GM12873 (cell line): ENCODE measurements around the gene KIF23.

ENCODE experiments used
- TF ChIP-seq, protein P1 (sequence below): IDR thresholded peaks from 2 replicates; pipeline ENCODE4 v1.5.1; 2012; ENCODE audit warnings: low read depth, mild to moderate bottlenecking, moderate library complexity, low read length, control low read depth; ENCODE audit not compliant: insufficient read depth; ENCODE audit errors: missing control alignments

The KIF23 gene

GRCh38 chr15:69413822-69414700 lies at the start of gene KIF23:
Gene KIF23 (plus strand): TSS chr15:69414349. CDS start chr15:69414466, 117 bp downstream.
- TF ChIP-seq, protein P1, sequence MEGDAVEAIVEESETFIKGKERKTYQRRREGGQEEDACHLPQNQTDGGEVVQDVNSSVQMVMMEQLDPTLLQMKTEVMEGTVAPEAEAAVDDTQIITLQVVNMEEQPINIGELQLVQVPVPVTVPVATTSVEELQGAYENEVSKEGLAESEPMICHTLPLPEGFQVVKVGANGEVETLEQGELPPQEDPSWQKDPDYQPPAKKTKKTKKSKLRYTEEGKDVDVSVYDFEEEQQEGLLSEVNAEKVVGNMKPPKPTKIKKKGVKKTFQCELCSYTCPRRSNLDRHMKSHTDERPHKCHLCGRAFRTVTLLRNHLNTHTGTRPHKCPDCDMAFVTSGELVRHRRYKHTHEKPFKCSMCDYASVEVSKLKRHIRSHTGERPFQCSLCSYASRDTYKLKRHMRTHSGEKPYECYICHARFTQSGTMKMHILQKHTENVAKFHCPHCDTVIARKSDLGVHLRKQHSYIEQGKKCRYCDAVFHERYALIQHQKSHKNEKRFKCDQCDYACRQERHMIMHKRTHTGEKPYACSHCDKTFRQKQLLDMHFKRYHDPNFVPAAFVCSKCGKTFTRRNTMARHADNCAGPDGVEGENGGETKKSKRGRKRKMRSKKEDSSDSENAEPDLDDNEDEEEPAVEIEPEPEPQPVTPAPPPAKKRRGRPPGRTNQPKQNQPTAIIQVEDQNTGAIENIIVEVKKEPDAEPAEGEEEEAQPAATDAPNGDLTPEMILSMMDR = no peak

DNA sequence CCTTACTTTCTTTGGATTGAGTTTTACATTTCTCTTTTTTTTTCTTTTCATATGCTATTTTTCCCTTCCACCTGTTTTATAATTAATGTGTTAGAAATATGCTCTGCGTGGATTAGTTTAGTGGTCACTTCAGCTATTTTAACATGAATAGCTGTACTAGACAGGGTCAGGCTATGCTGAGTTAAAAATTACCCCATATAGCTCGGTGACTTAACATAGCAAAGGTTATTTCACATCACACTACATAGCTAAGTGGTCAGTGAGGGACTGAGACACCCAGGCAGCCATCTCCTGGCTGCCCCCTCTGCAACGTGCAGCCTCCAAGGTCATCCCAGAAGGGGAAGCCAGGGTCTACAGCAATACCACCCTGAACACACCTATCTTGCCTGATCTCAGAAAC lies 46.9 kb upstream of the KIF23 start:
- TF ChIP-seq, protein P1 = no peak

- TF ChIP-seq, protein P1 = no peak
Observed at GRCh38 chr15:69369631-69370030, 44.5 kb upstream of the KIF23 start.

GRCh38 chr15:69373406-69373805 lies 40.7 kb upstream of the KIF23 start:
- TF ChIP-seq, protein P1 = no peak

GRCh38 chr15:69375151-69375790 lies 38.9 kb upstream of the KIF23 start:
- TF ChIP-seq, protein P1 = no peak

- TF ChIP-seq, protein P1 = no peak
Observed at GRCh38 chr15:69377216-69377970, 36.8 kb upstream of the KIF23 start.
